Caco-2 (cell line): ENCODE measurements around the gene P2RX1. TPM values are rescaled to one million over a fixed set of nuclear protein-coding genes. Genes with fewer than 3 reads are reported as not detected.

ENCODE experiments used
- BruUV-seq: library from RNA; stranded (reverse); fragments of 400-500 nt; replicated peaks from 2 replicates; lab custom pipeline; 2021; lab: Mats Ljungman, UMichigan
- CTCF ChIA-PET: fragments of 300-600 bp; sonication (Branson Sonifier 250); formaldehyde crosslinking; loops from one replicate; lab custom pipeline; 2022; ENCODE audit warnings: antibody characterized with exemption; lab: Charles Lee
- POLR2A ChIA-PET: fragments of 300-600 bp; sonication (Branson Sonifier 250); formaldehyde crosslinking; loops from one replicate; lab custom pipeline; 2022; ENCODE audit warnings: antibody characterized with exemption; lab: Charles Lee
- DNase-seq, 2 experiments: peaks; one replicate each; pipeline versions ENCODE4 v3.0.0 to v3.0.0-alpha.2; 2020 to 2022
- H3K27me3 ChIP-seq: replicated peaks from 2 replicates; pipeline ENCODE4 v1.6.0; 2011; ENCODE audit warnings: low read length; ENCODE audit not compliant: control insufficient read depth, insufficient read depth
- H3K36me3 ChIP-seq: 2 replicates; pipeline ENCODE4 v1.5.1; 2011; ENCODE audit warnings: low read length; ENCODE audit not compliant: control insufficient read depth, insufficient read depth
- H3K4me1 ChIP-seq: fragments of 250-450 bp; sonication (Bioruptor Pico); 2 replicates; pipeline ENCODE4 v1.5.1; 2020; ENCODE audit warnings: mild to moderate bottlenecking
- H3K4me3 ChIP-seq: 2 replicates; pipeline ENCODE4 v1.5.1; 2011; ENCODE audit warnings: low read depth, mild to moderate bottlenecking, control low read depth, low read length
- H3K9me3 ChIP-seq: fragments of 250-450 bp; sonication (Bioruptor Pico); 2 replicates; pipeline ENCODE4 v1.5.1; 2020; ENCODE audit warnings: mild to moderate bottlenecking, moderate library complexity
- H3K27ac Mint-ChIP-seq: one replicate; pipeline ENCODE4 v1.8.0; 2022; ENCODE audit warnings: mixed read lengths; ENCODE audit not compliant: unreplicated experiment
- H3K27me3 Mint-ChIP-seq: one replicate; pipeline ENCODE4 v1.8.0; 2022; ENCODE audit warnings: mixed read lengths; ENCODE audit not compliant: insufficient read depth, unreplicated experiment
- H3K36me3 Mint-ChIP-seq: one replicate; pipeline ENCODE4 v1.8.0; 2022; ENCODE audit warnings: mild to moderate bottlenecking, mixed read lengths; ENCODE audit not compliant: insufficient read depth, unreplicated experiment
- H3K4me1 Mint-ChIP-seq: one replicate; pipeline ENCODE4 v1.8.0; 2022; ENCODE audit warnings: low read depth, mixed read lengths; ENCODE audit not compliant: unreplicated experiment
- H3K4me3 Mint-ChIP-seq: one replicate; pipeline ENCODE4 v1.8.0; 2022; ENCODE audit warnings: mild to moderate bottlenecking, moderate library complexity, mixed read lengths; ENCODE audit not compliant: unreplicated experiment
- H3K9me3 Mint-ChIP-seq: one replicate; pipeline ENCODE4 v1.8.0; 2022; ENCODE audit warnings: mixed read lengths; ENCODE audit not compliant: unreplicated experiment
- CTCF ChIP-seq, 2 experiments: fragments of 200-600 bp in 1 of 2; IDR thresholded peaks; 1 replicate in 1 of 2; 2 replicates in 1 of 2; pipeline versions ENCODE4 v1.5.1 to v1.8.0; 2011 to 2022; ENCODE audit warnings: antibody characterized with exemption in 1 of 2, control low read depth in 1 of 2, inconsistent platforms in 1 of 2, low read depth in 1 of 2, low read length in 1 of 2, mild to moderate bottlenecking in 1 of 2, moderate library complexity in 1 of 2; ENCODE audit not compliant: insufficient read depth in 1 of 2, severe bottlenecking in 1 of 2, unreplicated experiment in 1 of 2
- intact Hi-C: fragments of 100-400 bp; cut with micrococcal nuclease; formaldehyde crosslinking; loops from one replicate; pipeline ENCODE4 v1.10.0; 2022; ENCODE audit not compliant: unreplicated experiment
- total RNA-seq: library from RNA; stranded (reverse); gene quantifications from 2 replicates; pipeline ENCODE4 v1.2.3, GENCODE V29; 2022

P2RX1 gene
- total RNA-seq, 1 experiment from 2014 or later: 0.23 TPM

GRCh38 chr17:3887394-3887793 is 28.9 kb downstream of the P2RX1 start:
- no peaks in the 10 kb centered on the region for H3K27me3 Mint-ChIP-seq
- H3K4me1 Mint-ChIP-seq: no peaks in the 10 kb centered on the region
- ChIA-PET CTCF (no interaction called here), POLR2A (no interaction called here)
- H3K36me3 ChIP-seq: no peaks in the 10 kb centered on the region
- TF ChIP-seq CTCF (IDR thresholded peaks at IDR 0.05; ENCODE audit: insufficient read depth in 1 of 2, low read depth in 1 of 2, low read length in 1 of 2, severe bottlenecking in 1 of 2, unreplicated experiment in 1 of 2): no peak
- no peaks in the 10 kb centered on the region for H3K4me1 ChIP-seq
- no peak for DNase-seq
- no peak overlapping the region for H3K4me3 Mint-ChIP-seq
- no peaks in the 10 kb centered on the region for H3K9me3 ChIP-seq
- H3K36me3 Mint-ChIP-seq: peaks cover 8% of the 10 kb centered on the region
- H3K27ac Mint-ChIP-seq: peak overlapping the region; percentile 10
- no peaks in the 10 kb centered on the region for H3K9me3 Mint-ChIP-seq
- no peaks in the 10 kb centered on the region for H3K27me3 ChIP-seq
- H3K4me3 ChIP-seq: no peak overlapping the region
- no TSS peak for BruUV-seq
- intact Hi-C loops: no loop called here

- CTCF ChIA-PET: no interaction called here
- Histone ChIP-seq H3K36me3 (no peaks in the 10 kb centered on the region), H3K4me1 (no peaks in the 10 kb centered on the region), H3K4me3 (no peak overlapping the region), H3K9me3 (no peaks in the 10 kb centered on the region), H3K27me3 (no peaks in the 10 kb centered on the region)
- peaks cover 5% of the 10 kb centered on the region for H3K36me3 Mint-ChIP-seq
- no peak for TF ChIP-seq CTCF (IDR thresholded peaks at IDR 0.05; ENCODE audit: insufficient read depth in 1 of 2, low read depth in 1 of 2, low read length in 1 of 2, severe bottlenecking in 1 of 2, unreplicated experiment in 1 of 2)
- DNase-seq: no peak
- BruUV-seq: no TSS peak
- H3K4me1 Mint-ChIP-seq: no peaks in the 10 kb centered on the region
- intact Hi-C loops: no loop called here
- POLR2A ChIA-PET: no interaction called here
- H3K27me3 Mint-ChIP-seq: no peaks in the 10 kb centered on the region
- H3K4me3 Mint-ChIP-seq: no peak overlapping the region
- H3K9me3 Mint-ChIP-seq: no peaks in the 10 kb centered on the region
- no peak overlapping the region for H3K27ac Mint-ChIP-seq
These were observed 29.5 kb downstream of the P2RX1 start for GRCh38 chr17:3886776-3887175.

GRCh38 chr17:3885970-3886369 is 30.3 kb downstream of the P2RX1 start:
- Mint-ChIP-seq H3K27me3 (no peaks in the 10 kb centered on the region), H3K36me3 (no peaks in the 10 kb centered on the region), H3K9me3 (no peaks in the 10 kb centered on the region), H3K4me3 (no peak overlapping the region), H3K4me1 (no peaks in the 10 kb centered on the region), H3K27ac (no peak overlapping the region)
- BruUV-seq: no TSS peak
- ChIA-PET CTCF (no interaction called here), POLR2A (no interaction called here)
- DNase-seq: no peak
- Histone ChIP-seq H3K27me3 (no peaks in the 10 kb centered on the region), H3K4me3 (no peak overlapping the region), H3K9me3 (no peaks in the 10 kb centered on the region), H3K4me1 (no peaks in the 10 kb centered on the region), H3K36me3 (no peaks in the 10 kb centered on the region)
- intact Hi-C loops: no loop called here
- TF ChIP-seq CTCF (IDR thresholded peaks at IDR 0.05; ENCODE audit: insufficient read depth in 1 of 2, low read depth in 1 of 2, low read length in 1 of 2, severe bottlenecking in 1 of 2, unreplicated experiment in 1 of 2): no peak
